ENCODE data around the gene DOCK3.

DNA sequence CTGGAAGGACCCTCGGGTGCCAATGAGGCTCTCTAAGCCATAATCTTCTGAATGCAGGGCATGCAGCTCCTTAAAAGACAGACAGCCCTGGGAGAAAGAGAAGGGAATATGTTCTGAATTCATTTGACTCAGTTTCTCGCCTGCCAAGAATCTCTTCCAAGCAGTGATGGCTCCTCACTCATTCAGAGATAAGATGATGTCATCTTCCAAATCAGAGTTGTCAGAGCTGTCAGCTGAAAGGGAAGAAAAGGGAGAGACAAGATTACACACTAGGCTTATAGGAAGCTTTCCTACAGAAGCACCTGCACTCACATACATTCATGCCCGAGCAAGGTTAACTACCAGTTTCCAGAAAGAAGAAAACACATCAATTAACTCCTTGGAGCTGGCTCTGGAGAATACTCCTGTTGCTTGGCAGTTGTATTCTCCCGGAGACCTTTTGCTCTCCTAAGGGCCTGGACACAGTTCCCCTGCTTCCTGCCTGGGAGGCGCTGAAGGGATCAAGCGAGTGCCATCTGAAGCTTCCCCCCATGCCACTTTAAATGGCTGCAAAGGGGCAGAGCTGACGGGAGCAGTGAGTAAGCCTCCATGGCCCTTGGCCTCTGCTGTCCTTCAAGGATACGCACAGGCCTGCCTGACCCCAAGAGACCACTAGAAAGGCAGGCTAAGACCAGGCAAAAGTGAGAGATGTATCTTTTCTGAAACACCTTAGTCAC lies 724.0 kb downstream of the DOCK3 start:
- TF ChIP-seq, protein P1, sequence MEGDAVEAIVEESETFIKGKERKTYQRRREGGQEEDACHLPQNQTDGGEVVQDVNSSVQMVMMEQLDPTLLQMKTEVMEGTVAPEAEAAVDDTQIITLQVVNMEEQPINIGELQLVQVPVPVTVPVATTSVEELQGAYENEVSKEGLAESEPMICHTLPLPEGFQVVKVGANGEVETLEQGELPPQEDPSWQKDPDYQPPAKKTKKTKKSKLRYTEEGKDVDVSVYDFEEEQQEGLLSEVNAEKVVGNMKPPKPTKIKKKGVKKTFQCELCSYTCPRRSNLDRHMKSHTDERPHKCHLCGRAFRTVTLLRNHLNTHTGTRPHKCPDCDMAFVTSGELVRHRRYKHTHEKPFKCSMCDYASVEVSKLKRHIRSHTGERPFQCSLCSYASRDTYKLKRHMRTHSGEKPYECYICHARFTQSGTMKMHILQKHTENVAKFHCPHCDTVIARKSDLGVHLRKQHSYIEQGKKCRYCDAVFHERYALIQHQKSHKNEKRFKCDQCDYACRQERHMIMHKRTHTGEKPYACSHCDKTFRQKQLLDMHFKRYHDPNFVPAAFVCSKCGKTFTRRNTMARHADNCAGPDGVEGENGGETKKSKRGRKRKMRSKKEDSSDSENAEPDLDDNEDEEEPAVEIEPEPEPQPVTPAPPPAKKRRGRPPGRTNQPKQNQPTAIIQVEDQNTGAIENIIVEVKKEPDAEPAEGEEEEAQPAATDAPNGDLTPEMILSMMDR (conservative IDR thresholded peaks at IDR 0.05; ENCODE audit: low read depth, low read length) = no peak
- no peak for TF ChIP-seq EZH2 (IDR thresholded peaks at IDR 0.05; ENCODE audit: borderline replicate concordance, low read depth, low read length, poor library complexity, severe bottlenecking)
